Measurements from ENCODE around the gene TP73.
"Not testable (repeated sequence)": the region's sequence is repeated elsewhere in the genome, so short reads cannot be mapped to it uniquely, and the experiment has no call there.

TP73 gene

DNA sequence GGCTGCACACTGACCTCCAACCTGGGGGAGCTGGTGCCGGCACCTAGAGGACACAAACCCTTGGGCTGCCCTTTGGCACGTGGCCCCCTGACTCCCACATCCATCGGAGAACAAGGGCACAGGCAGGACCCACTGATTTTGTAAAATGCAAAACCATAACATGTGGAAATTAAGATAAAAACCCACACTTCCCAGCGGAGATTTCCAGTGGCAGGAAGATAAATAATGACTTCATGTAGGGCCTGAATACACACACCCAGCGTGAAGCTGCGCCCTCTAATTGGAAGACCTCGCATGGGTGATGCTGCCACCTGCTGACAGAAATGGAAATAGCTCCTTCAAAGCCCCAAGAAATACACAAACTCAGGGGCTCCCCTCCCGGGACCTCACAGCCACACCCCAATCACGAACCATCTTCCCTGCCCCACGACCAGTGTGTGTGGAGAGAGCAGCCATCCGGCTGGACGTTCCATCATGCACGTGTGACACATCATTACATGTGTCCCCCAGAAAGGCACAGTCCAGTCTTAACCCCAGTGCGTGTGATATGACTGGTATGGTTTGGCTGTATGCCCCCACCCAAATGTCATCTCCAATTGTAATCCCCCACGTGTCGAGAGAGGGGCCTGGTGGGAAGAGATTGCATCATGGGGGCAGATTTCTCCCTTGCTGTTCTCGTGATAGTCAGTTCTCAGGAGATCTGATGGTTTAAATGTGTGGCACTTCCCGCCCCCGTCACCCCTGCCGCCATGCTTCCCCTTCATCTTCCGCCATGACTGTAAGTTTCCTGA, 33.2 kb upstream of the TP73 start:
- no peak for DNase-seq

DNA sequence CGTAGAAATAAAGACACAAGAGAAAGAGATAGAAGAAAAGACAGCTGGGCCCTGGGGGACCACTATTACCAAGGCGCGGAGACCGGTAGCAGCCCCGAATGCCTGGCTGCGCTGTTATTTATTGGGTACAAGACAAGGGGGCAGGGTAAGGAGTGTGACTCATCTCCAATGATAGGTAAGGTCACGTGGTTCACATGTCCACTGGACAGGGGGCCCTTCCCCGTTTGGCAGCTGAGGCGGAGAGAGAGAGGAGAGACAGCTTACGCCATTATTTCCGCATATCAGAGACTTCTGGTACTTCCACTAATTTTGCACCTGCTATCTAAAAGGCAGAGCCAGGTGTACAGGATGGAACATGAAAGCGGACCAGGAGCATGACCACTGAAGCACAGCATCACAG, 31.6 kb upstream of the TP73 start:
- no peak for DNase-seq

DNA sequence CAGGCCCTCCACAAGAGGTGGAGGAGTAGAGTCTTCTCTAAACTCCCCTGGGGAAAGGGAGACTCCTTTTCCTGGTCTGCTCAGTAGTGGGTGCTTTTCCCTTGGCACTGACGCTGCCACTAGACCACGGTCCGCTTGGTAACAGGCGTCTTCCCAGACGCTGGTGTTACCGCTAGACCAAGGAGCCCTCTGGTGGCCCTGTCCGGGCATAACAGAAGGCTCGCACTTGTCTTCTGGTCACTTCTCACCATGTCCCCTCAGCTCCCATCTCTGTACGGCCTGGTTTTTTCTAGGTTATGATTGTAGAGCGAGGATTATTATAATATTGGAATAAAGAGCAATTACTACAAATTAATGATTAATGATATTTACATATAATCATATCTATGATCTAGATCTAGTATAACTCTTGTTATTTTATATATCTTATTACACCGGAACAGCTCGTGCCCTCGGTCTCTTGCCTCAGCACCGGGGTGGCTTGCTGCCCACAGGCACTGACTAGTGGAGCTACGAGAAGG, 31.1 kb upstream of the TP73 start:
- not testable (repeated sequence) for DNase-seq

- not testable (repeated sequence) for DNase-seq
These were observed 30.2 kb upstream of the TP73 start for GRCh38 chr1:3622102-3622501.

GRCh38 chr1:3623441-3624199, 28.7 kb upstream of the TP73 start:
- no peak for DNase-seq

GRCh38 chr1:3624200-3625136, 27.8 kb upstream of the TP73 start, which contains the start of gene TPRG1L:
Gene TPRG1L (plus strand): TSS chr1:3625015. CDS start chr1:3625073, 58 bp downstream.
- no peak for DNase-seq

DNA sequence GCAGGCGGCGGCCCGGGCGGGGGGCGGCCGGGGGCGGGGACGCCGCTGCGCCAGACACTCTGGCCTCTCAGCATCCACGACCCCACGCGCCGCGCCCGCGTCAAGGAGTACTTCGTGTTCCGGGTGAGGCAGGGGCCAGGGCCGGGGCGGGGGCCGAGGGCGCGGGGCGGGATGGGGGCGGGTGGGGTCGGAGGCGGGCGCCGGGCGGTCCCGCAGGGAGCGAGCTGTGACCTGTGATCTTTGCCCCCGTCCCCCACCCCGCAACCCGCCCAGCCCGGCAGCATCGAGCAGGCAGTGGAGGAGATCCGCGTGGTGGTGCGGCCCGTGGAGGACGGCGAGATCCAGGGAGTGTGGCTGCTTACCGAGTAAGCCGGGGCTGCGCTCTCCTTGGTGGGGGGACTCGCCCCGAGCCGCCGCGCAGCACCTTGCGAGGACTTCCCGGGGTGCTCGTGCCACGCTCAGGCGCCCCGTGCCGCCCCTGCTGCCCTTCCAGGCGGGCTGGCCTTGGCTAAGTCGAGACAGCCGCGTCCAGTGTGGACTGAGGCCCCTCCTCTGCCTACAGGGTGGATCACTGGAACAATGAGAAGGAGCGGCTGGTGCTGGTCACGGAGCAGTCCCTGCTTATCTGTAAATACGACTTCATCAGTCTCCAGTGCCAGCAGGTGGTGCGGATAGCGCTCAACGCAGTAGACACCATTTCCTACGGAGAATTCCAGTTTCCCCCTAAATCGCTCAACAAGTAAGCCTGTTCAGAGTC, 27.0 kb upstream of the TP73 start:
- no peak for DNase-seq

GRCh38 chr1:3626025-3626424, 26.3 kb upstream of the TP73 start:
- no peak for DNase-seq

DNA sequence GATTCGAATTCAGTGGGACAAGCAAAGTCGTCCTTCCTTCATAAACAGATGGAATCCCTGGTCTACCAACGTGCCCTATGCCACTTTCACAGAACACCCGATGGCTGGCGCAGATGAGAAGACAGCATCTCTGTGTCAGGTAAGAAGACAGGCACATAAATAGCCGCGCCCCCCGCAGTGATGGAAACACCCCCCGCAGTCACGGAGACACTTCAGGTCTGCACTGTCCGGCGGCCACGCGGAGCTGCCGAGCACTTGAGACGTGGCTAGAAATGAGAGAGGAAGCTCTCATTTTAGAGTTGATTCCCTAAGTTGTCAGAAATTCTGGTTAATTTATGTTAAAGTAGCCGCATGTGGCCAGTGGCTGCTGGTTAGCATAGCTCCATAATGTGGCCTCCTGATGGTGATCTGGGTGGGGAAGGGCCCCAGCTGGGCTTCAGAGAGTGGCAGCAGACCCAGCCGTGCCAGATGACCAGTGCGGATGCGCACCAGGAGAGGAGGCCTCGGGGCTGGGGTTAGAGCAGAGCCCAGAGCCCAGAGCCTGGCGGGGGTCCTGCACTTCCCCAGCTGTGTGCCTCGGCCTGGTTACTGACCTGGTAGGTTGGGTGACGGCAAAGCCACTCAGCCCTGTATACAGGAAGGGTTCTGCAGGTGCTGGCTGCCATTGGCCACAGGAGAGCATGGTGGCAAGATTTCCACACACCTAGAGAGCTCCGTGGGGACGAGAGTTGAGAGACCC, 24.6 kb upstream of the TP73 start:
- no peak for DNase-seq

- no peak for DNase-seq
These were observed 23.9 kb upstream of the TP73 start for GRCh38 chr1:3628445-3628844.

- DNase-seq = no peak
These were observed 22.7 kb upstream of the TP73 start for GRCh38 chr1:3629561-3630160.

DNA sequence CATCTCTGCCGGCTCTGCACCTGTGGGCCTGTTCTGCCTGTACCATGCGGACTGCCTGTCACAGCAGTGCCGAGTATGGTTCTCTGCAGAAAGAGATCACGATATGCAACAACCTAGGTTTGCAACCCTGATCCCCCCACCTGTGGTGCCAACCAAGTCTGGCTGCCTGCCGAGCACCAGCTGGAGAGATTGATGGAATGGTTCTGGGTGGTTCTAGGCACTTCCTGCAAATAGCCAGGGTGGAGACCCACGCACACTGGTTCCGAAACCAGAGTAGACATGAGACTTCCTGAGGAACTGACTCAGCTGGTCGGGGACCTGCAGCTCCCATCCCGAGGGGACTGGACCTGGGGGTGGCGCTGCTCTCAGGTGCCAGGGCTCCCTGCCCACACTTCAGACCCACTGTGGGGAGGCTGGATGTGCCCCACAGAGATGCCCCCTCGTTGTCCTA, 22.1 kb upstream of the TP73 start:
- no peak for DNase-seq

- no peak for DNase-seq
These were observed 21.4 kb upstream of the TP73 start for GRCh38 chr1:3630914-3631313.

- DNase-seq = no peak
These were observed 20.7 kb upstream of the TP73 start for GRCh38 chr1:3631320-3632260.

GRCh38 chr1:3632298-3632697, 20.0 kb upstream of the TP73 start:
- no peak for DNase-seq

DNA sequence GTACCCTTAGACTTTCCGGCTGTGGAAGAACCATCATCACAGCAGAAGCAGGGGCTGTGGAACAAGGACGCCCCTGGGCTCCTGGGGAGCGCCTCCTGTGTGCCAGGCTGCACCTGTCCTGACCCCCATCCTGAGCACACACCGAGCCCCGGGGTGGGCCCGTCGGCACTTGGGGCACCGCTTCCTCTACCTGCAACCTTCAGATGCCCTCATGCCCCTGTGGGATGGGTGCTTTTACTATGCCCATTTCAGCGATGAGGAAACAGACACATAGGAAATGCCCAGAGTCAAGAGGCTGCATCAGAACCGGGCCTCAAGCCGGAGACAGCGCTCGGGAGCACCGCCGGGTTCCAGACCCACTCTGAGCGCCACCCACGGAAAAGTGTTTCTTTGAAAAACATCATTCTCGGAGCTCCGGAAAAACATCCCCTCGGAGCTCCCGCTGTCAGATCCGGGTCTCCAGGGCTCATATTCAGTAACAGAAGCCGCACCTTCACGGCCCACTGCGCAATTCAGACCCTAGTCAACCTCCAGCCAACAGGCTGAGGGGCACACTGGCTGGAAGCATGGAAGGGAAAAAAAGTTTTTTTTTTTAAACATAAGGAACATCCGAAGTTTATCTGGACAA, 19.5 kb upstream of the TP73 start:
- DNase-seq = no peak

GRCh38 chr1:3633344-3634058, 18.8 kb upstream of the TP73 start:
- DNase-seq = no peak

DNA sequence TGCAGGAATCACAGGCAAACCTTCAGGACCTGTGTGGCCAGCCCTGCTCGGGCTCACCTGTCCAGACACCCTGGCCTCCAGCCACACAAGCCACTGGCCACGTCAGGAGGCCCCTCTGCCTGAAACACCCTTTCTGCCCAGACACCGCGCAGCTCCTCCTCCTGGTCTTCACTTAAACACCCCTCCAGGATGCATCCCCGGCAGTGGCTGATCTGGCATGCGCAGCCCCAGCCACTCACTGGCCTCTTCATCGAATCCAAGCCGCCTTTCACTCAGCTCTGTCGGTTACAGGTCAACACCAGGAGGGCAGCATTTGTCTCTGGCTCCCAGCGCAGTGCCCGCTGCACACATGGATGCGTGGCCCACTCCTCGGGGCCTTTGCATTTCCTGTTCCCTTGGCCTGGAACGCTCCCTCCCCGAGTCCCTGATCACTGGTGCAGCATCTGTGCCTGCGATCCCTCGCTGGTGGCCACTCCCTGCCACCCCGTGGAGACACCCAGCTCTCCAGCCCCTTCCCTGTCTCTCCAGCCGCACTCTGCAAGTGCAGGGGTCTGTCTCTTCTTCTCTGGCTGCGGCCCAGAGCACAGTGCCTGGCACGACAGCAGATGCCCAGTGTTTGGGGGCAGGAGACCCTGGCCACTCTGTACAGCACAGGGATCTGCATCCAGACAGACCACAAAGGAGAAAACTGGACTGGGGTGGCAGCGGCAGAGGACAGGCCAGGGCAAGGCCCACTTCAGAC, 18.1 kb upstream of the TP73 start:
- DNase-seq = no peak
